K562 (cell line): ENCODE data around the gene MEGF9. TPM values are rescaled to one million over a fixed set of nuclear protein-coding genes. Genes with fewer than 3 reads are reported as not detected.

ENCODE experiments used
- ADNP ChIP-seq: fragments of 200-800 bp; sonication (Bioruptor generic); IDR thresholded peaks from 2 replicates; pipeline ENCODE4 v1.6.1; 2016; ENCODE audit warnings: missing genetic modification characterization, missing compliant biosample characterization
- ARID1B ChIP-seq: fragments of 450-650 bp; IDR thresholded peaks from 2 replicates; pipeline ENCODE4 v1.6.1; 2016; ENCODE audit warnings: antibody characterized with exemption, mild to moderate bottlenecking, inconsistent platforms
- NRF1 ChIP-seq, 2 experiments: fragments of 450-650 bp; IDR thresholded peaks in 1 of 2; conservative IDR thresholded peaks in 1 of 2; 2 replicates each; pipeline ENCODE4 v1.6.1; 2014; ENCODE audit warnings: mild to moderate bottlenecking in 2 of 2
- PATZ1 ChIP-seq: fragments of 250-450 bp; sonication (Bioruptor Pico); IDR thresholded peaks from 2 replicates; pipeline ENCODE4 v1.5.0; 2020; ENCODE audit warnings: mild to moderate bottlenecking, borderline replicate concordance
- SFPQ ChIP-seq: fragments of 200-400 bp; formaldehyde crosslinking; IDR thresholded peaks from 2 replicates; pipeline ENCODE4 v1.6.1; 2017; ENCODE audit warnings: mild to moderate bottlenecking, low read depth, low read length, moderate library complexity
- STAT6 ChIP-seq: sonication (generic); formaldehyde crosslinking; IDR thresholded peaks from 2 replicates; pipeline ENCODE4 v1.8.1; 2023; ENCODE audit warnings: mild to moderate bottlenecking, missing genetic modification reagents
- SUPT5H ChIP-seq: fragments of 450-650 bp; IDR thresholded peaks from 2 replicates; pipeline ENCODE4 v1.6.1; 2016
- WHSC1 ChIP-seq: IDR thresholded peaks from one replicate; pipeline ENCODE4 v1.6.1; 2012; ENCODE audit warnings: low read length, control low read depth, inconsistent platforms
- ZBTB49 ChIP-seq: sonication (generic); formaldehyde crosslinking; IDR thresholded peaks from 2 replicates; pipeline ENCODE4 v1.8.0; 2022; ENCODE audit warnings: missing genetic modification reagents, mild to moderate bottlenecking, borderline replicate concordance
- ZNF740 ChIP-seq, 3 experiments: fragments of 200-800 bp in 1 of 3; sonication (Bioruptor generic) in 1 of 3; sonication (generic) in 1 of 3; formaldehyde crosslinking in 1 of 3; IDR thresholded peaks; 2 replicates each; pipeline versions ENCODE4 v1.6.1 to v1.8.0; 2016 to 2022; ENCODE audit warnings: mild to moderate bottlenecking in 2 of 3, missing compliant biosample characterization in 2 of 3, missing genetic modification characterization in 2 of 3, missing genetic modification reagents in 1 of 3
- polyA plus RNA-seq, 8 experiments: library from polyadenylated mRNA; depleted of rRNA in 4 of 8; stranded (reverse) in 5 of 8; unstranded in 3 of 8; fragments of >200 nt; fragmentation: Nextera tagmentation in 2 of 8; fragmentation: Illumina TruSeq in 1 of 8; extraction: Ambion mirVana in 2 of 8; extraction: Trizol in 1 of 8; gene quantifications; 2 replicates each; pipeline versions ENCODE4 v1.2.1 to v1.2.3, GENCODE V29; 2011 to 2014; ENCODE audit warnings: inconsistent platforms in 1 of 8, missing spikeins in 1 of 8
- total RNA-seq, 7 experiments: library from RNA; depleted of rRNA in 6 of 7; stranded (reverse); fragments of >200 nt in 6 of 7; fragmentation: Illumina TruSeq in 2 of 7; extraction: Trizol in 2 of 7; gene quantifications; 2 replicates each; pipeline versions ENCODE4 v1.2.1 to v1.2.3, GENCODE V29; 2011 to 2021; ENCODE audit warnings: low replicate concordance in 1 of 7

Gene MEGF9
- total and polyA plus RNA-seq, 9 of the 15 experiments (the other 6 are each of a cell fraction or from before 2014, with no cell fraction given): 2.1 to 6.2 (median 3.8) TPM

- TF ChIP-seq PATZ1 (CRISPR knock-in tag) (no peak), SFPQ (no peak), SUPT5H (peak; percentile 74; the same call in 1 of the 2 replicates), ZNF740 (CRISPR knock-in tag; IDR thresholded peaks at IDR 0.05) (no peak), ZNF740 (tag; IDR thresholded peaks at IDR 0.05) (peak in 1 of 2 experiments; percentile 90; a peak in 2 of 4 replicates), ADNP (tag) (no peak), NRF1 (conservative IDR thresholded peaks at IDR 0.05 in 1 of 2, IDR thresholded peaks at IDR 0.05 in 1 of 2) (peak; percentile 63 to 74), STAT6 (CRISPR knock-in tag) (no peak), WHSC1 (no peak), ARID1B (no peak), ZBTB49 (CRISPR knock-in tag) (no peak)
Measured at GRCh38 chr9:120580051-120580896, 134.0 kb downstream of the MEGF9 start, which contains the start of gene CDK5RAP2 (continued).
